Mesodermal cell (in vitro differentiated cells): ENCODE results near the gene POT1.

Experiments
- H3K27ac ChIP-seq: 2 replicates; pipeline ENCODE4 v1.7.0; 2013; ENCODE audit warnings: mild to moderate bottlenecking, low read depth, low read length, moderate library complexity; ENCODE audit not compliant: severe bottlenecking
- H3K36me3 ChIP-seq: 2 replicates; pipeline ENCODE4 v1.7.1; 2013; ENCODE audit warnings: mild to moderate bottlenecking, low read length, moderate library complexity; ENCODE audit not compliant: control insufficient read depth, insufficient read depth
- H3K4me1 ChIP-seq: one replicate; pipeline ENCODE4 v1.7.1; 2013; ENCODE audit warnings: mild to moderate bottlenecking, low read length; ENCODE audit not compliant: insufficient read depth, control insufficient read depth, poor library complexity, severe bottlenecking
- H3K4me3 ChIP-seq: 2 replicates; pipeline ENCODE4 v1.7.0; 2013; ENCODE audit warnings: low read length, control low read depth, mild to moderate bottlenecking; ENCODE audit not compliant: insufficient read depth, poor library complexity, severe bottlenecking; ENCODE audit errors: extremely low read depth
- H3K9me3 ChIP-seq: 2 replicates; pipeline ENCODE4 v1.7.1; 2013; ENCODE audit warnings: mild to moderate bottlenecking, low read length, moderate library complexity; ENCODE audit not compliant: control insufficient read depth
- WGBS, 2 experiments: methylation state at CpG; one replicate each; pipeline ENCODE4 v1.1.5; 2013; ENCODE audit warnings: missing lambda C conversion rate in 2 of 2; ENCODE audit not compliant: insufficient coverage in 2 of 2; 5-methylcytosine and 5-hydroxymethylcytosine counted together

POT1 gene

GRCh38 chr7:124938128-124938527 lies 8.5 kb upstream of the POT1 start:
- 71 to 93% methylated on average over 1 to 2 of the region's 2 CpGs for WGBS, 2 experiments
- no peak overlapping the region for H3K27ac ChIP-seq
- H3K9me3 ChIP-seq = no peaks in the 10 kb centered on the region
- H3K36me3 ChIP-seq = no peaks in the 10 kb centered on the region
- peaks cover 16% of the 10 kb centered on the region for H3K4me1 ChIP-seq
- no peak overlapping the region for H3K4me3 ChIP-seq

- Histone ChIP-seq H3K4me3 (no peak overlapping the region), H3K27ac (no peak overlapping the region), H3K9me3 (no peaks in the 10 kb centered on the region), H3K36me3 (no peaks in the 10 kb centered on the region), H3K4me1 (peaks cover 11% of the 10 kb centered on the region)
- 93 to 100% methylated on average over 1 of the region's 1 CpG for WGBS, 2 experiments
These were observed 7.5 kb upstream of the POT1 start for GRCh38 chr7:124937076-124937475.

DNA sequence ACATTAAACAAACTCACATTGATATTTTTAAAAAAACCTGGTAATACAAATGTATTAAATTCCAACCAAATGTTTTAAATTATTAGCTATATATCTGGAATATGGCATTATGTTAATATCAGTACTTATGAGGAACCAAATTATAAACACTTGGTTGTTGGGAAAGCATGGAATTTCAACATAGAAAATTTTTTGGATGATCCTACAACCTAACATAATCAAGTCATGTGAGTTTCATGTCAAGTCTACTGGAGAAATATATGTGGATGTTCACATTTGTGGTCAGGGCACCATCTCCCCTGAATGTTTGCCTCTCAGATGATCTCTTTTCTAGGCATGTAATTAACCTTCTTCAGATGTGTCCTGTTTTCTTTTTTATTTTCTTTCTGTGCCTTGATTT lies 5.2 kb upstream of the POT1 start:
- no peaks in the 10 kb centered on the region for H3K36me3 ChIP-seq
- H3K4me3 ChIP-seq = no peak overlapping the region
- H3K27ac ChIP-seq = no peak overlapping the region
- H3K9me3 ChIP-seq = no peaks in the 10 kb centered on the region
- H3K4me1 ChIP-seq = no peaks in the 10 kb centered on the region

DNA sequence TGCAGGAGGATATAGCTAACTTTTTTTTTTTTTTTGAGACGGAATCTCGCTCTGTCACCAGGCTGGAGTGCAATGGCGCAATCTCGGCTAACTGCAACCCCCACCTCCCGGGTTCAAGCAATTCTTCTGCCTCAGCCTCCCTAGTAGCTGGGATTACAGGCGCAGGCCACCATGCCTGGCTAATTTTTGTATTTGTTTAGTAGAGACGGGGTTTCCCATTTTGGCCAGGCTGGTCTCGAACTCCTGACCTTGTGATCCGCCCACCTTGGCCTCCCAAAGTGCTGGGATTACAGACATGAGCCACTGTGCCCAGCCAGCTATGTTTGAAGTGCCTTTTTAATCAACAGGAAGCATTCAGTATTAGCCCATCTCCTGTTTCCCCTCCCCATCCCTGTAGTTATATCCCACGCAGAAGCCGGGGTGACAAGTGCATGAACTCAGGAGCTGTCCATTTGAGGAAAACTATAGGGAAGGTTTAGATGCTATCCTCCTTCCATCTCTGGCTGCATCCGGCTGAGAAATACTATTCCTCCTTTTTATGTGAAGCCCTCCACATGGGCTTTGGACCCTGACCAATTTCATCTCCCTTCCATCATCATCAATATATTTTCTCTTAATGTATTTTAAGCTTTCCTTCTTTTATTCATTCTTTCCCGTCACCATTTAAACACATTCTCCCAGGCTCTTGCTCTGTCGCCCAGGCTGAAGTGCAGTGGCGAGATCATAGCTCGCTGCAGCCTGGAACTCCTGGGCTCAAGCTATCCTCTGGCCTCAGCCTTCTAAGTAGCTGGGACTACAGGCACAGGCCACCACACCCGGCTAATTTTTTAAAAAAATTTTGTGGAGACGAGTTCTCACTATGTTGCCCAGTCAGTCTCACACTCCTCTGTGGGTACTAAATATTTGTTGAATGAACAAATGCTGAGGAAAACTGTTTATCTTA lies 1.3 kb upstream of the POT1 start:
- H3K36me3 ChIP-seq = peaks cover 4% of the 10 kb centered on the region
- H3K27ac ChIP-seq = no peak overlapping the region
- H3K9me3 ChIP-seq = no peaks in the 10 kb centered on the region
- peaks cover 5% of the 10 kb centered on the region for H3K4me1 ChIP-seq
- WGBS, 2 experiments = 93 to 94% methylated on average over 8 to 11 of the region's 18 CpGs
- H3K4me3 ChIP-seq = no peak overlapping the region

DNA sequence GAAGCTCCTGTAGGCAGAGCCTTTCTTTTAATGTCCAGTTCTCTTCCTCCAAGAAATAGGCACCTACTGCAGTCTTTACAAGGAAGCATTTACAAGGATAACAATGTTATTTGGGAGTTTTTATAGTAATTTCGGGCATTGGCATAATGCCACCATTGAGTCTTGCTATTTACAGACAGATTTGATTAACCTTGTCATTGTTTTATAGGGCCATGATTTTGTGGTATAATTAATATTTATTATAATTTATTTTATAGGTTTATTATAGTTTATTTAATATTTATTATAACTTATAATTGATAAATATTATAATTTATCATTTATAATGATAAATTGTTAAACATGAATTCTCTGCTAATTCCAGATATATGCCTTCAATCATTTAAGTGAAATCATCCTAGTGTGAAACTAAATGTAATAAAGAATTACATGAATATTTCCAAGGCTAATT lies 573 bp upstream of the POT1 start:
- Histone ChIP-seq H3K9me3 (no peaks in the 10 kb centered on the region), H3K4me3 (peak overlapping the region; percentile 88)

GRCh38 chr7:124924906-124925305 lies 4.7 kb downstream of the POT1 start:
- Histone ChIP-seq H3K27ac (no peak overlapping the region), H3K36me3 (peaks cover 4% of the 10 kb centered on the region), H3K4me3 (no peak overlapping the region), H3K4me1 (peaks cover 5% of the 10 kb centered on the region), H3K9me3 (no peaks in the 10 kb centered on the region)

More for the DNA sequence above, 573 bp upstream of the POT1 start:
- Histone ChIP-seq H3K36me3 (peaks cover 4% of the 10 kb centered on the region), H3K27ac (peak overlapping the region; percentile 92), H3K4me1 (peaks cover 5% of the 10 kb centered on the region)
- WGBS, 2 experiments = no CpG with 5 or more reads among the region's 1 CpG

- Histone ChIP-seq H3K4me1 (no peaks in the 10 kb centered on the region), H3K4me3 (no peak overlapping the region), H3K27ac (no peak overlapping the region), H3K36me3 (peaks cover 4% of the 10 kb centered on the region), H3K9me3 (no peaks in the 10 kb centered on the region)
These were observed 7.4 kb downstream of the POT1 start for GRCh38 chr7:124922200-124922599.

GRCh38 chr7:124919841-124920240 lies 9.8 kb downstream of the POT1 start:
- no peak overlapping the region for H3K27ac ChIP-seq

GRCh38 chr7:124918662-124919061 lies 11.0 kb downstream of the POT1 start:
- no peaks in the 10 kb centered on the region for H3K36me3 ChIP-seq
- no peaks in the 10 kb centered on the region for H3K4me1 ChIP-seq
- no peaks in the 10 kb centered on the region for H3K9me3 ChIP-seq
- no peak overlapping the region for H3K4me3 ChIP-seq
- 94% methylated on average over 3 of the region's 3 CpGs; no CpG with 5 or more reads in 1 of the 2 experiments for WGBS, 2 experiments
- no peak overlapping the region for H3K27ac ChIP-seq

More at GRCh38 chr7:124919841-124920240, 9.8 kb downstream of the POT1 start:
- 100% methylated on average over 2 of the region's 2 CpGs; no CpG with 5 or more reads in 1 of the 2 experiments for WGBS, 2 experiments
- Histone ChIP-seq H3K9me3 (no peaks in the 10 kb centered on the region), H3K4me3 (no peak overlapping the region), H3K4me1 (no peaks in the 10 kb centered on the region), H3K36me3 (no peaks in the 10 kb centered on the region)

DNA sequence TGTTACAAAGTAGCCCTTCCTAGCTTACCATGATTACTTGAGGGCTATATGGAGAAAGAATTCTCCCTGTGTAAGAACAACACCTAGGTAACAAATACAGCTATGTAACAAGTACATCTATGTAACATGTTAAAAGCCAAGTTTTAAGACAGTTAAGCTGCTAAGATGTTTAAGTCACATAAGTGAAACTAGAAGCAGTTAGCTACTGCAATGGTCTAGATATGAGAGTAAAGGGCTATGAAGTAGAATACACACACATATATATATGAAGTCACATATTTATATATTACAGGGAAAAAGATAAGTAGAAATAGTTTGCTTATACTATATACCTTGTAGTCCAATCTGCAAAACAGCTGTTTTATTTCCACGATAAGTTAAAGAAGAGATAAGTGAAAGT lies 14.4 kb downstream of the POT1 start:
- Histone ChIP-seq H3K4me3 (no peak overlapping the region), H3K4me1 (no peaks in the 10 kb centered on the region), H3K27ac (no peak overlapping the region), H3K9me3 (no peaks in the 10 kb centered on the region), H3K36me3 (no peaks in the 10 kb centered on the region)
- no CpG with 5 or more reads among the region's 1 CpG for WGBS, 2 experiments

DNA sequence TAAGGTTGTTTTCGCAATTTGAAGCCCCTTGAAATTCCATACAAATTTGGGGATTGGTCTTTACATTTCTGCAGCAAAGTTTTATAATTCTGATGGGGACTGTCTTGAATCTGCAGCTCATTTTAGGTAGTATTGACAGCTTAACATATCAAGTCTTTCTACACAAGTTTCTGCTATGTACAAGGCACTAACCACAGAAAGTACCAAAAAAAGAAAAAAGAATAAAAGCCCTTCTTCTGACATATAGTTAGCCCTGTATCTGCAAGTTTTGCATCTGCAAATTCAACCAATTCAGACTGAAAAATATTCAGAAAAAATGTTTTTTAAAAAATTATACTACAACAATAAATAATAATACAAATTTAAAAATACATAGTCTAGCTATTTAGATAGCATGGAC lies 15.3 kb downstream of the POT1 start:
- Histone ChIP-seq H3K9me3 (no peaks in the 10 kb centered on the region), H3K27ac (no peak overlapping the region), H3K4me1 (no peaks in the 10 kb centered on the region), H3K4me3 (no peak overlapping the region), H3K36me3 (no peaks in the 10 kb centered on the region)
- 100% methylated on average over 1 of the region's 1 CpG; no CpG with 5 or more reads in 1 of the 2 experiments for WGBS, 2 experiments
